HEK293T (cell line): Measurements from ENCODE around the gene RP2.
A peak's percentile ranks its signal among the peaks of the same experiment; 100 is the strongest.

Source experiments
- CTCF ChIA-PET: fragments of 350-600 bp; formaldehyde crosslinking; extraction: SDS; loops from one replicate; lab custom pipeline; 2021; ENCODE audit warnings: antibody characterized with exemption, inconsistent platforms; lab: Yijun Ruan, JAX
- POLR2A ChIA-PET: fragments of 350-600 bp; formaldehyde crosslinking; extraction: SDS; loops from one replicate; lab custom pipeline; 2020; ENCODE audit warnings: antibody characterized with exemption, inconsistent platforms; lab: Yijun Ruan, JAX
- DNase-seq: peaks from one replicate; pipeline ENCODE4 v3.0.0; 2012; ENCODE audit warnings: mixed read lengths; ENCODE audit errors: extremely low spot score
- ARNT ChIP-seq: fragments of 450-650 bp; IDR thresholded peaks from 2 replicates; pipeline ENCODE4 v1.6.1; 2017; ENCODE audit warnings: mild to moderate bottlenecking
- BHLHE40 ChIP-seq: fragments of 450-650 bp; IDR thresholded peaks from 2 replicates; pipeline ENCODE4 v1.6.1; 2016; ENCODE audit warnings: mild to moderate bottlenecking, moderate library complexity, borderline replicate concordance
- CTBP1 ChIP-seq: fragments of 450-650 bp; IDR thresholded peaks from 2 replicates; pipeline ENCODE4 v1.6.1; 2016; ENCODE audit warnings: borderline replicate concordance
- ELF4 ChIP-seq: fragments of 450-650 bp; IDR thresholded peaks from 2 replicates; pipeline ENCODE4 v1.6.1; 2017; ENCODE audit warnings: antibody characterized with exemption
- FOXA1 ChIP-seq: fragments of 450-650 bp; IDR thresholded peaks from 2 replicates; pipeline ENCODE4 v1.6.1; 2016; ENCODE audit warnings: mild to moderate bottlenecking
- FOXK2 ChIP-seq: fragments of 450-650 bp; IDR thresholded peaks from 2 replicates; pipeline ENCODE4 v1.6.1; 2016; ENCODE audit warnings: mild to moderate bottlenecking
- FOXM1 ChIP-seq: fragments of 450-650 bp; IDR thresholded peaks from 2 replicates; pipeline ENCODE4 v1.6.1; 2017; ENCODE audit warnings: mild to moderate bottlenecking, borderline replicate concordance
- HDGF ChIP-seq: fragments of 450-650 bp; IDR thresholded peaks from 2 replicates; pipeline ENCODE4 v1.6.1; 2017; ENCODE audit warnings: antibody characterized with exemption, borderline replicate concordance
- L3MBTL2 ChIP-seq: fragments of 450-650 bp; conservative IDR thresholded peaks from 2 replicates; pipeline ENCODE4 v1.6.1; 2016; ENCODE audit warnings: mild to moderate bottlenecking
- LEF1 ChIP-seq: fragments of 450-650 bp; IDR thresholded peaks from 2 replicates; pipeline ENCODE4 v1.6.1; 2017; ENCODE audit warnings: mild to moderate bottlenecking, borderline replicate concordance
- NFRKB ChIP-seq: fragments of 450-650 bp; IDR thresholded peaks from 2 replicates; pipeline ENCODE4 v1.6.1; 2016; ENCODE audit warnings: mild to moderate bottlenecking, moderate library complexity
- PKNOX1 ChIP-seq: fragments of 450-650 bp; IDR thresholded peaks from 2 replicates; pipeline ENCODE4 v1.6.1; 2016
- SP1 ChIP-seq: fragments of 450-650 bp; IDR thresholded peaks from 2 replicates; pipeline ENCODE4 v1.6.1; 2017
- SUZ12 ChIP-seq: fragments of 450-650 bp; IDR thresholded peaks from 2 replicates; pipeline ENCODE4 v1.6.1; 2016; ENCODE audit warnings: mild to moderate bottlenecking
- TARDBP ChIP-seq: fragments of 450-650 bp; IDR thresholded peaks from 2 replicates; pipeline ENCODE4 v1.6.1; 2016
- ZNF384 ChIP-seq: fragments of 450-650 bp; IDR thresholded peaks from 2 replicates; pipeline ENCODE4 v1.6.1; 2016

RP2 gene

DNA sequence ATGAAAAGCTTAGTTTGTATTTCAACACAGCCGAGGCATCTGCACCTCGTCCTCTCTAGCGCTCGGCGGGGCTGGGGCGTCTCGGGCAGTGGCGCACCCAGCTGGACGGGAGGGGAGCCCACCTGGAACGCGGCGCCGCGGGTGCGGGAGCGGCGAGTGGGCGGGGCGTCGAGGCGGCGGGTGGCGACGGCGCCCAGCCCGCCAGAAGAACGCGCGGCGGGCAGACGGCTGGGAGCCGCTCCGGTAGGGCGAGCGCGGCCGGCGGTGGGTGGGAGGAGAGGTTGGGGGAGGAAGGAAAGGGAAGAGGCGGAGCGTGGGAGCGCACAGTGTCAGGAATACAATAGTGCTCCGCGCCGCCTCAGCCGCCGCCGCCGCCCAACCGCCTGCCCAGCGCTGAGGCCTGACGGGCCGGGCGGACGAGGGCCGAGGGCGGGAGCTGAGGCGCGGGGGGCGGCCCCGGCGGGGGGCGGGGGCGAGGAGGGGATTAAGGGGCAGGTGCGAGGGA is 75.3 kb downstream of the RP2 start, which contains the start of gene JADE3:
Gene JADE3, plus strand, starts transcription at position 324 of the 505 bp plus-strand sequence. CDS start 72,474 bp downstream, outside the sequence.
- no peak for TF ChIP-seq NFRKB
- no peak for TF ChIP-seq ELF4
- TF ChIP-seq FOXK2 = no peak
- no peak for TF ChIP-seq TARDBP
- no peak for TF ChIP-seq SP1
- TF ChIP-seq BHLHE40 = no peak
- ChIA-PET POLR2A (no interaction called here), CTCF (interaction anchor here (0.7 kb wide), 1 partner anchor 42 kb away, joined by 7 read pairs; no protein-coding TSS in a partner anchor)
- DNase-seq = peak; percentile 71

GRCh38 chrX:46912603-46913491 is 76.0 kb downstream of the RP2 start:
- DNase-seq = peak; percentile 59
- CTCF ChIA-PET = interaction anchor here (0.6 to 0.9 kb wide), 3 partner anchors 43 to 590 kb away, joined by 3 to 7 read pairs (median 3); no protein-coding TSS in a partner anchor
- POLR2A ChIA-PET = interaction anchor here (0.6 kb wide), 1 partner anchor 20 kb away, joined by 3 read pairs; no protein-coding TSS in a partner anchor
- no peak for TF ChIP-seq FOXA1

GRCh38 chrX:46913667-46914066 is 76.8 kb downstream of the RP2 start:
- no peak for DNase-seq
- ChIA-PET POLR2A (interaction anchor here (0.6 kb wide), 1 partner anchor 19 kb away, joined by 3 read pairs; no protein-coding TSS in a partner anchor), CTCF (interaction anchor here (0.6 to 0.9 kb wide), 3 partner anchors 60 to 589 kb away, joined by 3 read pairs; no protein-coding TSS in a partner anchor)
- TF ChIP-seq NFRKB (no peak), LEF1 (no peak), FOXK2 (no peak), FOXM1 (no peak), SP1 (no peak), FOXA1 (no peak), BHLHE40 (no peak), ZNF384 (no peak), SUZ12 (no peak), HDGF (no peak), ELF4 (no peak), CTBP1 (no peak)

GRCh38 chrX:46916273-46916672 is 79.4 kb downstream of the RP2 start:
- DNase-seq = no peak
- ChIA-PET POLR2A (no interaction called here), CTCF (no interaction called here)
- TF ChIP-seq SP1 = no peak
- no peak for TF ChIP-seq HDGF
- TF ChIP-seq L3MBTL2 = no peak
- TF ChIP-seq CTBP1 = no peak
- no peak for TF ChIP-seq SUZ12
- no peak for TF ChIP-seq BHLHE40
- no peak for TF ChIP-seq FOXA1
- no peak for TF ChIP-seq FOXK2
- no peak for TF ChIP-seq TARDBP
- TF ChIP-seq ARNT = no peak
- TF ChIP-seq NFRKB = no peak
- no peak for TF ChIP-seq PKNOX1
- TF ChIP-seq FOXM1 = no peak
- no peak for TF ChIP-seq ZNF384
- TF ChIP-seq ELF4 = no peak
- TF ChIP-seq LEF1 = no peak

DNA sequence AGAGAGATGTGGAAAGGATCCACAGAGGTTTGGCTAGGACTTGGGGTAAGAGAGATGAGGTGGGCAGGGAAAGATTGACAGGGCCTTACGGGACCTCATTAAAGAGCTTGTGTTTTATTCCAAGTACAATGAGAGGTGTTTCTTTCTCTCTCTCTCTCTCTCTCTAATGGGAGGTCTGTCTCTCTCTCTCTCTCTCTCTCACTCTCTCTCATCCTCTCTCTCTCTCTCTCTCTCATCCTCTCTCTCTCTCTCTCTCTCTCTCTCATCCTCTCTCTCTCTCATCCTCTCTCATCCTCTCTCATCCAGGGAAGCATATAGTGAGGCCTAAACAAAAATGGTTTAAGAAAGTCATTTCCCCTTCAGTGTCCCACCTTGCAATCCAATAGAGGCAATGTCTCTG is 80.8 kb downstream of the RP2 start:
- no peak for DNase-seq
- TF ChIP-seq L3MBTL2 (no peak), PKNOX1 (no peak), FOXA1 (no peak), FOXK2 (no peak), BHLHE40 (no peak), LEF1 (no peak), TARDBP (no peak), SP1 (no peak), ELF4 (no peak), NFRKB (no peak), HDGF (no peak), CTBP1 (no peak), FOXM1 (no peak), SUZ12 (no peak), ZNF384 (no peak), ARNT (no peak)
- ChIA-PET CTCF (no interaction called here), POLR2A (no interaction called here)

DNA sequence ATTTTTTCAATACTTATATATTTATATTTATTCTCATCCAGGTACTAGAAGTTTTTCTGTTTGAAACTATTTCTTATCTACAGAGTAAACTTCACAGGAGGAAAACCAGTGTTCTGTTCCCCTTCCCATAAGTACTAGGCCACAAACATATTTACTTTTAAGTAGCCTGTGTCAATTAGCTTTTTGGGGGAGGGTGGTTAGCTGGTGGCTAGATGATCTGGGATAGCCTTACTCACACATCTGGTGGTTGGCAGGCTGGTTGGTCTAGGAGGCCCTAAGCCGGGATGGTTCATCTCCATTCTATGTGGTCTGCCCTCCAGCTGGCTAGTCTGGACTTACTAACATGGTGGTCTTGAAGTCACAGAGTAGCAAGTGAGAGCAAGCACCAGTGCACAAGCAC is 81.6 kb downstream of the RP2 start:
- TF ChIP-seq LEF1 = no peak
- TF ChIP-seq FOXK2 = no peak
- no peak for TF ChIP-seq PKNOX1
- no peak for TF ChIP-seq HDGF
- no peak for TF ChIP-seq FOXM1
- no peak for TF ChIP-seq ELF4
- no peak for TF ChIP-seq CTBP1
- no peak for DNase-seq
- CTCF ChIA-PET = no interaction called here
- POLR2A ChIA-PET = no interaction called here
